HG03432 (cell line): ENCODE results near the gene QPCTL.

ENCODE experiments used
- ATAC-seq: cut with Tn5 transposase; IDR thresholded peaks from one replicate; pipeline ENCODE4 v1.9.1; 2021; ENCODE audit warnings: mild to moderate bottlenecking, moderate library complexity; ENCODE audit not compliant: unreplicated experiment

Gene QPCTL

GRCh38 chr19:45692187-45693105, at the start of gene QPCTL:
Gene QPCTL (plus strand): TSS chr19:45692666. CDS start chr19:45692704, 38 bp downstream.
- ATAC-seq, result peak; percentile 83

DNA sequence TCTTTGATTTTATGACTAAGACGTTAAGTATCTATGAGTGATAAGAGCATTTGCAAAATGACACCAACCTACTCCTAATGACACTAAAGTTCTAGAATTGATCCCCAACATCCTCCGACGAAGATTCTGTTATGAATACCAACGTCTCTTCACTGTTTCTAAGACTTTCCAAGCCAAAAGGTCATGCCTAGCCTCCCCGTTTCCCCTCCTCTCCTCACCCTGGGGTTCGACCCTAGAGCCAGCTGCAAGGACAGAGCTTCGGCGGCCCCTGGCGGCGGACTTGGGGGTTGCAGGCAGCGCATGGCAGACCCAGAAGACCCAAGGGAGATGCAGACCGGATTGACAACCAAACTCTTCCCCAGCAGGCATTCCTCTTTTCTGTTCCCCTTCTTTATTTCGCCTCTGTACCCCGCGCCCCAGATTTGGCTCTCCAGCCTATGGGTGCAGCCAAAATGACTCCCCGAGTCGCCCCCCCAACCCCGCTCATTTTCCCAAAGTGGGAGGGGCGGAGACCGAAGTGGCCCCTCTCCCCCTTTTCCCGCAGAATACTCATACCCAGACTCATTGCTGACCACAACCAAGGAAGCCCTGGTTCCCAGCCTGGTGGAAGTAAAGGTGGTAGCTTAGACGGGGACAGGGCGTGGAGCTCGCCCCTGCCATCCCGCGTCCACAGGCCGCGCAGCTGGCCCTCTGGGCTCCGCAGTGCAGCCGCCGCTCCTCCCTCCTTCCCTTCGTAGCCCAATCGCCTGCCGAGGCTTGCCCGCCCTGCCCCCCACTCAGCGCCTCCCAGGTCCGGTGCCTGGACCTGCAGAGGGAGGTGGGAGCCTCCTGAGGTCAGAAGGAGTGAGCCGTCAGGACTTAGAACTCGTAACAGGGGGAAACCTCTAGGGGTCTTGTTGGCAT, 49.2 kb upstream of the QPCTL start:
- no peak for ATAC-seq

- no peak for ATAC-seq
Measured at GRCh38 chr19:45643927-45644771, 48.3 kb upstream of the QPCTL start.

DNA sequence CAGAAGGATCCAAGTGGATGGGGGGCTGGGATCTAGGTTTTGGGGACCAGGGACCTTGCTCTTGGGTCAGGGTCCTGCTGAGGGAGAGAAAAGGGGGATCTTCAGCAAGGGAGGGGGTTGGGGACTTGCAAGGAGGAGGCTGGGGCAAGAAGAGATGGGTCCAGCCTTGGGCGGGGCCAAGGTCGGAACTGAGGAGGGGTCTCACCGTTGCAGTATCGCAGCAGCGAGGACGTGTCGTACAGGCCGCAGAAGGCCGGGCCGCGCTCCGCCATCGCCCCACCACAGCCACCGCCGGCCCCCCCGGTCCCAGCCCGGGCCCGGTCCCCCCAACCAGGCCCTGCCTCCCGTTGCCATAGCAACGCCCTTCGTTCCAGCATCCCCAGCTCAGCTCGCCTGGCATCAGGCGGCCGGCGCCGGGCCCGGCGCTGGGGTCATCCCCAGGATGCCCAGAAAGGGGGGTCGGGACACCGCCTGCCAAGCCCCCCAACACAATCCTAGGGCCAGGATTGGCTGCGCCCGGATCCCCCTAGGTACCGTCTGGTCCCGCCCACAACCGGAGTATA, 47.3 kb upstream of the QPCTL start:
- no peak for ATAC-seq

DNA sequence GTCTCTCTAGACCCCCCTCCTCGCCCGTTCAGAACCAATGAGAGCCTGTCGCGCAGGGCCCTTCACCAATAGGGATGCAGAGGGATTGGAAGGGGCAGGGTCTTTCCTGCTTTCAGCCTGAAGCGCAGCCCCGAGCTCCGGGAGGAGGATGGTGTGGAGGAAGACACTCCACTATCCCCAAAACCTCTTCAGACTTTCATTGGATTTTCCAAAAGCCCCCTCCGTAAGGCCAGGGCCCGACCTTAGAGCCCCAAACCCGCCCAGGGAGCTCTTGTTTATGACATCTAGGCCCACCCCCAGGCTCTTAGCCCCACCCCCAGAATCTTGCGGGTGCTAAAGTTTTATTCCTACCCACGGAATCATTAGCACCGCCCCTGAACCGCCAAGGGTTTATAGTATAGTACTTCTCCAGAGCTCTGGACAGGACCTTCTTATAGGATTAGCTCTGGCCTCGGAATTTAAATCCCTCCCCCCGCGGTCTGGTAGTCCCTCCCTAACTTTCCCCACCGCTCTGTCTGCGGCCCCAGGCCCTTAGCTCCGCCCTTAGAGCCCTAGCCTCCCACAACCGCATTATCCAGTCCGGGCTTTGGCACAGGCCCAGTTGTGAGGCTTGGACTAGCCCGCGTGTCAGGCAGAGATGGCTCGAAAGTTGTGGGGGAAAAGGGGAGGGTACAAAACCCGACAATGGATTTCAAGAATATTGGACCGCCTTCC, 46.7 kb upstream of the QPCTL start:
- ATAC-seq, result peak; percentile 25

GRCh38 chr19:45646345-45646698, 46.1 kb upstream of the QPCTL start:
- ATAC-seq, result no peak

GRCh38 chr19:45650722-45651121, 41.7 kb upstream of the QPCTL start:
- ATAC-seq, result no peak

DNA sequence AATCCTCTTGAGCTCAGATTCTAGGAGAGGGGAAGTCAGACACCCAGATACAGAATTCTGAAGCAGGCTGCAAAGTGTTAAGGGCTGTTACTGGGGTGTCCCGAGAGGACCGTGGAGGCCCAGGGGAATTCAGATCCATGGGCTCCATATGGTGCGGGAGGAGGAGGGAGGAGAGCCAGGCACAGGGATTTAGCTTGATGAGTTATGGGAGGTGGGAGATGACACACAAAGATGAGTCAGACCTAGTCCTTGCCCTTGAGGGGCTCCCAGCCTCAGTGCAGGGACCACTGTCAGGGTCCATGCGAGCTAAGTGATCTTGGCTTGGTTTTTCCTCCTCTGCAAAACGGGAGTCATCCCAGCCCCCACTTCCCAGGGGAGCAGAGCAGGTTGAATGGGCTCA, 38.8 kb upstream of the QPCTL start:
- no peak for ATAC-seq

- no peak for ATAC-seq
Measured at GRCh38 chr19:45655073-45655472, 37.4 kb upstream of the QPCTL start.

DNA sequence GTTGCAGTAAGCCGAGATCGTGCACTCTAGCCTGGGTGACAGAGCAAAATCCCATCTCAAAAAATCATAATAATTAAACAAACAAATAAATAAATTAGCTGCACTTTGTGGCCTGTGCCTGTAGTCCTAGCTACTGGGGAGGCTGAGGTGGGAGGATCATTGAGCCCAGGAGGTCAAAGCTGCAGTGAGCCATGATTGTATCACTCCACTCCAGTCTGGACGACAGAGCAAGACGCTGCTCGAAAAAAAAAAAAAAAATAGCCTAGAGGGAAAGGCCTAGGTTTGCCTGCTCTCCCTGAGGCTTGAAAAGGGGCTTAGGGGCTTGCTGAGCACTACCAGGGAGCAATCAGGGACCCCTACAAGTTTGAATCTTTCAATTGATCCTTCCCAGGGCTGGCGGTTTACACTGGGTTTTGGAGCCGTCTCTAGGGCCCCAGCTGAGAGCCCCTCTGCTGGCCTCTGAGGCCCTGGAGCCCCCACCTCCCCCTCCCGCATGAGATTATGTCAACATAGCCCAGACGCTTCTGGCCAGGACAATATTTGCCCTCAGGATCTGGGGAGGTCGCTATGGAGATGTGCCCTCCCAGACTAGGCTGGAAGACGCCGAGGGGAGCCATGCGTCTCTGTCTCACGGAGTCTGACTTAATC, 34.8 kb upstream of the QPCTL start:
- ATAC-seq, result no peak

DNA sequence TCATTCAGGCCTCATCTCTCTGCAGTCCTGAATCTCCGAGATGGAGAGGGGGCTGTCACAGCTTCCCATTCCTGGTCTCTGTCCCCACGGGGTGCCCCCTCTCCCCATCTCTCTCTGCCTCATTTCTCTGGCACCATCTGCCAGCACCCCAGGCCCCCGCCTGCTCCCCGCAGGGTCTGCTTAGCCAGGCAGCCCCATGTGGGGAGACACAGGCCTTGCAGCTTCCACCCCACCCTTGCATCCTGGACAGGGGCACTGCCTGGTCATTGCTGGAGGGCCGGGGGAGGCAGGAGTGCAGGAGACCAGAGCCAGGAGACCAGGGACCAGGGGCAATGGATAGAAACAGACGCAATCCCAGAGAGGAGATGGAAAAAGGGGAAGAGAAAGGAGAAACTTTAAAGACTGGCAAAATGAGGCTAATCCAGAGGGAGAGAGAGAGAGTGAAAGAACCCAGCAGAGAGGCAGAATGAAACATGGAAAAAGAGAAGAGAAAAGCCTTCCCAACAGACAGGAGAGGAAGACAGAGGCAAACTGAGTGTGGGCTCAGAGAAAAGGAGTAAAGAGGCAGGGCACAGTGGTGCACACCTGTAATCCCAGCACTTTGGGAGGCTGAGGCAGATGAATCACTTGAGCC, 33.3 kb upstream of the QPCTL start:
- ATAC-seq, result no peak

DNA sequence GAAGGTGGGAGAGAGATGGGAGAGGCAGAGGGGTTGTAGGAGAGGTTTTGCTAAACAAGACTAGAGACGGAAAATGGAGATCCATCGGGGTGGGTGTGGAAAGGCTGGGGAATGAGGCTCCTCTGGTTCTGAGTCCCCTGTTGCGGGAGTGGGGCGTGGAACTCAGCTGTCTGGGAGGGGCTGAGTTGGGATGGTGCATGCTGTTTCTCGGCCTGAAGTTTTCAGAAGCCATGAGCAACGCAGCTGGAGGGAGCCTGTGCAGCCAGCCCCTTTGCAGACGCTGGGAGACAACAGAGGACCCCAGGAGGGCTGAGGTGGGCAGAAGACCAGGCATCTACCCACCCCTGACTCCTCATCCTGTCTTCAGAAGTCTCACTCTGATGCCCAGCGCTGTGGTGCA, 31.8 kb upstream of the QPCTL start:
- ATAC-seq, result no peak

- no peak for ATAC-seq
Measured at GRCh38 chr19:45663800-45664199, 28.7 kb upstream of the QPCTL start.

DNA sequence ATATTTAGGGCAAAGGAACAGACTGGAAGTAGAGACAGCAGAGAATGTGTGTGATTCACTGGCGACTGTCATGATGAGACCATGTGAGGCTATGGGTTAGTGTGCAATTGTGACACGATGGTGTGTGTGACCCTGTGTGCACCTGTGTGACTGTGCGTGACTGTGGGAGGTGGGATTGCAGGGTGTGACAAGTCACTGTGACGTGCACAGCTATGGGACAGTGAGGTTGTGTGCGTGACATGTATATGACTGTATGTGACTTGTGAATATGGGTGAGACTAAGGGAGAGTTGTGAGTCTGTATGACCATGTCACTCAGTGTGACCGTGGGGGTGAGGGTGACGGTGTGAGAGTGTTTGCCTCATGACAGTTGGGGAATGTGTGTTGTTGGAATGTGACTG, 27.9 kb upstream of the QPCTL start:
- ATAC-seq, result no peak

DNA sequence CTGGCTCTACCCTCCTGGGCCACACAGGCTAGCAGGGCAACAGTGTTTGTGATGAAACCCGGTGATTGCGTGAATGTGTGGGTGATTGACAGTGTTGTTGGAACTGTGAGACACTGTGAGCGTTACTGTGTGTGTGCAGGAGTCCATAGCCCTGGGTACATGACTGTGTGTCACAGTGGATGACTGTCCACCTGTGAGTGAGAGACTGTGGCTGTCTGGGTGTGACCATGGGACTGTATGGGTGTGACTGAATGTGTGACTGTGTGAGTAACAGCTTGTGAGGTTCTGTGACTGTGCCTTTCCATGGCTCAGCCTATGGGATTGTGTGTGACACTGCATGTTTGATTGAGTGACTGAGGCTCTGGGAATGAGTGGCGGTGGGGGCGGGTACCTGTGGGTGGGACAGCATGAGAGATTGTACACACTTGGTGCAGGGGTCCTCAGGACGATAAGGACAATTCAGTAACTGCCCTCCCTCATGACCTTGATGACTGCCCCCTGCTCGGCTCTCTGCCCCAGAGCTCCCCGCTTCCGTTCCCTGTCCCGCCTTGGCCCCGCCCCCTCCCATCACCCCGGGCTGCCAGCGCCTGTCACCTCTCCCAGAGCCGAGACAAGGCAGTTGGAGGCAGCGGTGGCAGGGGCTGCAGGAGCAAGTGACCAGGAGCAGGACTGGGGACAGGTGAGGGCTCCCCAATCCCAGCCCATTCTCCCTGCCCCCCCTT, 24.7 kb upstream of the QPCTL start, which contains the start of gene GIPR:
Gene GIPR (plus strand): TSS at position 602 of the 722 bp plus-strand sequence. CDS start 1,300 bp downstream, outside the sequence.
- ATAC-seq, result no peak

GRCh38 chr19:45668342-45668871, 24.1 kb upstream of the QPCTL start:
- peak; percentile 10 for ATAC-seq

DNA sequence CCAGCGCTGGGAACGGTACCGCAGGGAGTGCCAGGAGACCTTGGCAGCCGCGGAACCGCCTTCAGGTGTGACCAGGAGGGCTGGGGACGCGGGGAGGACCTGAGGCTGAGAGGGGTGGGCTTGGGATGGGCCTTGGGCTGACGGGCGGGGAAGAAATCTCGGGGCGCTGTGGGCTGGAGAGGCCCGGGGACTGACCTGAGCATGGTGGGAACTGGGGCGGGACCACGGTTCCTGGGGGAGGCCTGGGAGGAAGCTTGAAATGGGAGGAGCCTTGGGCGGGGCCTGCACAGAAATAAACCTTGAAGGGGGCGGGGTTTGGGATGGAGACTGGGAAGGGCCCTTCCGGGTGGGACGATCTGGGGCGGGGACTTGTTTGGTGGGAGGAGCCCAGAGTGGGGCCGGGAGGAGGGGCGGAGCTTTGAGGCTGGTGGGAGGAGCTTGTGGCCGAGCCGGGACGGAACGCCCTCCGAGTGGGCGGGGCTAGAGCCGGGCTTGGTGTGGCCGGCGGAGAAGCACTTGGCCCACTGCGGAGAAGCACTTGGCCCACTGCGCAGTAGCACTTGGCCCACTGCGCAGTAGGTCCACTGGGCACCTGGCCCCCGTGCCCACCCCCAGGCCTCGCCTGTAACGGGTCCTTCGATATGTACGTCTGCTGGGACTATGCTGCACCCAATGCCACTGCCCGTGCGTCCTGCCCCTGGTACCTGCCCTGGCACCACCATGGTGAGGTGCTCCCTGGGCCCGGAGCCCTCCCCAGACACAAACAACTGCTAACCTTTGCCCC, 21.6 kb upstream of the QPCTL start:
- peak; percentile 51 for ATAC-seq
